Measurements from ENCODE around the gene ARHGAP26. TPM values are rescaled to one million over a fixed set of nuclear protein-coding genes. Genes with fewer than 3 reads are reported as not detected.
A peak's percentile ranks its signal among the peaks of the same experiment; 100 is the strongest.

ARHGAP26 gene
- total RNA-seq, 2 donors from 2014 or later, result 24.0 to 24.3 TPM

DNA sequence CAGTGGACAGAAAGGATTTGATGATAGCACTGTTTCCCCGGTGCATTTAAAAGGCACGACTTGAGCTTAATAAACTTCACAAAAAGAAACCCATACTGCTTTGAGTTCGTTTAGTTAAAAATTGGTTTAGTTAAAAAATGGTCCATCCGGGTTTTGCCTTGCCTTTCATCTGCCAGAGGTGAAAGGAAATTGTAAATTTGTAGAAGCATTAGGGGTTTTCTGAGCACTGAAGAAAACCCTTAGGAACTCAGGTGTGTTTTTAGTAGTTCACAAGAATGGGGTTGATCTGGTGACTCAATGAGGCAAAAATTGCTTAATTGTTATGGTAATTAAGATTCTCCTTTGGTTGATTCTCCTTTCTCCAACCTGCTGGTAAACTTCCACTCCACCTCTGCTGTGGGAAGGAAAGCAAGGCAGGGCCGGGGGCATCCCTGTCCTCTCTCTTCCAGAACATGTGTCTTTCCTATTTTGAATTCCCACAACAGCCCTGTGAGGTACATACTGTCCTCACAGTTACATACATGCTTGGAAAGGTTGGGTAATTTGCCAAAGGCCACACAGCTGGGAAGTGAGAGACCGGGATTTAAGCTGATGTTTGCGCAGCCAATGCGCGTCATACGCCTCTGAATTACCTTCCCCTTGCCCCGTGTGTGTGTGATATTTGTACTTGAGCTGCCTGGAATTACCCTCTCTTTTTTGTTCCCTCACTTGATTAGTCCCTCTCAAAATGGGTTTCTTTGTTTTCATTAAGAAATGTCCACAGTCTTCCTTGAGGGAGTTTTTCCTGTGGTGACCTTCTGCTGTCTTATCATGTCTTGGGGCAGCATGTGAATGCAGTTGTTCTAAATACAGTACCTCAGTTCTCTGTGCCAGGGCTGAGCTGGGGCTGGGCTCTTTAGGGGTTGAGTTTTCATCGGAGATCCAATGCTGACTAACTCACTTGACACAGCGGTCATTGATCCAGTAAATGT, 94.4 kb downstream of the ARHGAP26 start:
- Mint-ChIP-seq H3K36me3 (ENCODE audit: insufficient read depth in 2 of 2) (no peaks in the 10 kb centered on the region), H3K9me3 (no peaks in the 10 kb centered on the region), H3K27me3 (ENCODE audit: low read depth) (no peaks in the 10 kb centered on the region), H3K4me3 (peak overlapping the region; percentile 30 to 41), H3K4me1 (ENCODE audit: low read depth) (peaks cover 53% of the 10 kb centered on the region), H3K27ac (peak overlapping the region; percentile 39)
- ATAC-seq (replicated peaks in 1 of 2) (no peak), DNase-seq (no peak)

DNA sequence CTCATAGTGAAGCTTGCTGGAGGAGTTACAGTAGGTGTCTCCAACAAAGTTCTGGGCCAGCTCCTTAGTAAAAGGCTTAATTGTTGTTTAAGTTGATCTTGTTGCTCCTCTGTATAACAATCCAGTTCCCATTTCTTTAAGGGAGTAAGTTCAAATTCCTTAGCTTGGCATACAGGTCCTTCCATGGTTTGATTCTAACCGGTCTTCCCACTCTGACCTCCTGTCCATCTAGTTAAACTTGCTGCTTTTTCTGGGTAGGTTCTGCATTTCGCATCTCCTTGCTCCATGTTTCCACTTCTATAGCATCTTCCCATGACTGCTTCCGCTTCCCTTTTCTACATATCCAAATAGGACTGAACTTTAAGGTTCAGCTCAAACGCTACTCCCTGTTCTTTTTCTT, 95.5 kb downstream of the ARHGAP26 start:
- Mint-ChIP-seq H3K36me3 (ENCODE audit: insufficient read depth in 2 of 2) (no peaks in the 10 kb centered on the region), H3K4me3 (no peak overlapping the region), H3K4me1 (ENCODE audit: low read depth) (peaks cover 56% of the 10 kb centered on the region), H3K9me3 (no peaks in the 10 kb centered on the region), H3K27ac (no peak overlapping the region), H3K27me3 (ENCODE audit: low read depth) (no peaks in the 10 kb centered on the region)
- ATAC-seq (replicated peaks in 1 of 2) (no peak), DNase-seq (no peak)

DNA sequence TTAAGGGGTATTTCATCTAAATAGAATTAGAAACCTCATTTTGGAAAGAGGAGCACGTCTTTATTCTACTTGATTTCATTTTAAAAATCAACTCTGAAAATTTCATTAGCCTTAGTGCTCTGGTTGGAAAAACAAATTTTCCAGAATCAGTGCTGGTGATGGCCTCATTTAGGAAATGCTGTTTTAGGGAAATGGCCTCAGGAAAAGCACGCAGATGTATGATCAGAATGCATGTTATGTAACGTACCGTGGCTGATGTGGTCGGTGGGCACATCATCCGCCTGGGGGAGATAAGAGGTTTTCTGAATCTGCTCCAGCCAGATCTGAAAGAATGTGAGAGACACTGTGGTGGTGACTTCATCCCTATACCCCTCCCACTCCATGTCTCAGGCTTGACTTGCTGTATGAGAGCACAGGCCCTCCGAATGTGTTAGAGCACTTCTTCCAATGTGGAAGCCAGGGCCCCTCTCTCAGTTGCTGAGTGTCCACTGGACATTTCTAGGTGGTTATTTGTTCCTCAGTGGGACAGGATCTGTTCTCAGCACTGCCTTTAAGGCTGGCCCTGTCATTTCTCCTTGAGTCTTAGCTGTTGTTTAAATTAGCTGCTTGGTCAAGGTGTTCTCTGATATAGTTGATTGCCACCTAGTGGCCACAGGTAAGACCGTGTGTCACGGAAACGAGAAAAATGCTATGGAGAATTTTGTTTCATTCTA, 96.5 kb downstream of the ARHGAP26 start:
- no peaks in the 10 kb centered on the region for H3K36me3 Mint-ChIP-seq (ENCODE audit: insufficient read depth in 2 of 2)
- no peaks in the 10 kb centered on the region for H3K9me3 Mint-ChIP-seq
- H3K27ac Mint-ChIP-seq, result no peak overlapping the region
- H3K27me3 Mint-ChIP-seq (ENCODE audit: low read depth), result no peaks in the 10 kb centered on the region
- H3K4me1 Mint-ChIP-seq (ENCODE audit: low read depth), result peaks cover 57% of the 10 kb centered on the region
- no peak overlapping the region for H3K4me3 Mint-ChIP-seq
- peak; percentile 43 to 57 for DNase-seq
- ATAC-seq (replicated peaks in 1 of 2), result peak; percentile 91 to 97

DNA sequence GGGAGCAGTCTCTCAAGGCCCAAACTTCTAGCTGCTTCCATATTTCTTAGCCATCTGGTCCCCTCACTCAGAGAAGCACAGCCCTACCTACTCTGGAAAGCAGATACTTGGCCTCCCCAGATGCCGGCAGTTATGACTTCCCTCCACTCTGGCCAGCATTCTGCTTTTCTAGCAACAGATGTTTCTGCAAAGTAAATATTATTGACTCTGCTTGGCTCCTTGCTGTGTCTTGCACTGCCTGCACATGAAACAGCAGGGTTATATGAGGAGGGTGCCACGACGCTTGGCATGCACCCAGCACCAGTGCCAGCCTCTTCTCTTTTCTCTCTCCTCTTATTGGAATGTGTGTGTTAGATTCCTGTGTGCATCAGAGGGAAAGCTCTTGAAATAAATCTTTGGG, 99.7 kb downstream of the ARHGAP26 start:
- Mint-ChIP-seq H3K36me3 (ENCODE audit: insufficient read depth in 2 of 2) (no peaks in the 10 kb centered on the region), H3K27ac (no peak overlapping the region), H3K27me3 (ENCODE audit: low read depth) (no peaks in the 10 kb centered on the region), H3K9me3 (no peaks in the 10 kb centered on the region), H3K4me1 (ENCODE audit: low read depth) (peaks cover 44% of the 10 kb centered on the region), H3K4me3 (no peak overlapping the region)
- no peak for DNase-seq
- no peak for ATAC-seq (replicated peaks in 1 of 2)

DNA sequence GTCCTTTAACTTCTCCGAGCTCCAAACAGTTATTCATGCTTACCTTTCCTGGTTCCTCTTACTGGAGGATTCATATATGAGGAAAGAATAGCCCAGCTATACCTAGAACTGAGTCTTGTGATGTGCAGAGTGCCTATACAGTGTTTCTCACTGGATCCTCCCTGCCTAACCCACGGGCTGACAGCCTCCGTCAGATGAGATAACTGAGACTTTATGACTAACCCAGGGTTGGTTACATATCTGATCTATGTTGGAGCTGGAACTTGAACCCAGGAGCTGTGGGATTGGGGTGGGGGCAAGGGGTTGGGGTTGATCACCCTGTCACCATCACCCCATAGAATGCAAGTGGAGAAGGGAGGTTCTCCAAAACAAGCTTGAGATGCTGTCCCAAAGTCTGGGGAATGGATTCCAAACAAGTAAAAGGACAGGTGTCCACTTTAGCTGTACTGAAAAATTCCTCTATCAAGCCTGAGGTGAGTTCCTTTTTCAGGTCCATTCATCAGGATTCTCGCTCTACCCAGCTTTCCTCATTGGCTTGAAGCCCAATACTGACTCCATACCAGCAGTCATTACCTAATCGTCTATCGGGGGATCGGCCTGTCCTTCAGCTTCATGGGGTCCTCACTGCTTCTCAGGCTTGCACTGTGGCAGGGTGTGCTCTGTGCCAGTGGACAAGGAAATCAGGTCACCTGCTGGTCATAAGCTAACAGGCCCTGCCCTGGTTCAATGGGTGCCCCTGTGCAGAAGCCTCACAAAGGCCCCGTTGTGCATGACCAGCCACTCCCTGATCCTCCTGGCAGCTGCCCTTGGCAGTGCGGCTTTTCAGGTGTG, 100.6 kb downstream of the ARHGAP26 start:
- DNase-seq (no peak), ATAC-seq (replicated peaks in 1 of 2) (no peak)
- H3K36me3 Mint-ChIP-seq (ENCODE audit: insufficient read depth in 2 of 2), result no peaks in the 10 kb centered on the region
- H3K4me3 Mint-ChIP-seq, result no peak overlapping the region
- H3K9me3 Mint-ChIP-seq, result no peaks in the 10 kb centered on the region
- H3K27ac Mint-ChIP-seq, result no peak overlapping the region
- peaks cover 36% of the 10 kb centered on the region for H3K4me1 Mint-ChIP-seq (ENCODE audit: low read depth)
- no peaks in the 10 kb centered on the region for H3K27me3 Mint-ChIP-seq (ENCODE audit: low read depth)

DNA sequence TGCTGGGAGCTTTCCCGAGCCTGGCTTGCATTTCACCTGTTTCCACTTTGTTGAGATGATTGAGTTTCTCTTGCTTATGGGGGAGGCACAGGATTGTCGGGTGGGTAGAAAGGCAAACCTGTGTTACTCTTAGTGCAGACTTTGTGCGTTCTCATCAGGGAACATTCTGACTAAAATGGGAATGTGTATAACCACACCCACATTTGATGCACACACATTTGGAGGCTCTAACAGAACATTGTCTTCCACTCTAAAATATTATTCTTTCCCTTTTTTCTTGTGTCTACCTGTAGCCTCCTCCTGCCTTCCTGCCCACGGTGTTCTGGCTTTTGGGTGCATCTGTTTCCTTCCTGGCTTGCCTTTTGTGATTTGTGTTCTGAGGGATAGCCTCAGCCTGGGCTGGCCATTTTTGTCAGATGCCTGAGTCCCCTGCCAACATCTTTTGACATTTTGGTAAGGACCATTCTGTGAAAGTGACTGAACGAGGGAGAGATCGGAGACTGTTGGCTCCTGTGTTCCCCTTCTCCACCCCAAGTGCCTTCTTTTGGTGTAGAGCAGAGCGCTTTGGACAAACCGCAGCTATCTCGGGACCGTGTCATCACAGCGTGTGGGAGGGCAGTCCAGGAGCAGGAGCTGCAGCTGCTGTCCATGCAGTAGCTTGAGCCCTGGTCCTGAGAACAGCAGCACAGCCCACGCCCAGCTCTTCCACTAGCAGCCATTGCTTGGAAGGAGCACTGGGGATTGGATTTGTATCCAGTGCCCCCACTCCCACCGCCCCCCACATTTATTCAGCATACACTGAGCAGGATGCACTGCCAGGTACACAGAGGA, 101.4 kb downstream of the ARHGAP26 start:
- Mint-ChIP-seq H3K27me3 (ENCODE audit: low read depth) (no peaks in the 10 kb centered on the region), H3K9me3 (no peaks in the 10 kb centered on the region), H3K4me3 (no peak overlapping the region), H3K4me1 (ENCODE audit: low read depth) (peaks cover 28% of the 10 kb centered on the region), H3K36me3 (ENCODE audit: insufficient read depth in 2 of 2) (no peaks in the 10 kb centered on the region), H3K27ac (no peak overlapping the region)
- ATAC-seq (replicated peaks in 1 of 2), result no peak
- no peak for DNase-seq

DNA sequence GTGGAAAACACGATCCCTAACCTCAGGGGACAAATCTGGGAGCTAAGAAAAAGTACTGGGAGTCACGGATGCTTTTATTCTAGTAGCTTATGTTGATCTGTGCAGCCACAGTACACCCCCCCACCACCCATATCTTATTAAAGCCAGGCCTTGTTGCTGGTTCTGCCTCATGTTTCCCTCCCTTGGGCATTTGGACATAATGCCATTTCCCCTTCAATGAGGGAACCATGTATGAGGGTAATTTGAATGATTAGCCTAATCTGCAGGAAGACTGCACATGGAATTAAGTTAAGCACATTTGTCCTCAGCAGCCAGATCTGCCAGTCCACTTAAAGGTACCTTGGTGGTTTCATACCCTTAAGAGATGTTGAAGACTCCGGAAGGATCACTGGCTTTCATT, 102.0 kb downstream of the ARHGAP26 start:
- Mint-ChIP-seq H3K9me3 (no peaks in the 10 kb centered on the region), H3K4me1 (ENCODE audit: low read depth) (peaks cover 22% of the 10 kb centered on the region), H3K4me3 (no peak overlapping the region), H3K27me3 (ENCODE audit: low read depth) (no peaks in the 10 kb centered on the region), H3K27ac (no peak overlapping the region), H3K36me3 (ENCODE audit: insufficient read depth in 2 of 2) (no peaks in the 10 kb centered on the region)
- DNase-seq (no peak), ATAC-seq (replicated peaks in 1 of 2) (no peak)

DNA sequence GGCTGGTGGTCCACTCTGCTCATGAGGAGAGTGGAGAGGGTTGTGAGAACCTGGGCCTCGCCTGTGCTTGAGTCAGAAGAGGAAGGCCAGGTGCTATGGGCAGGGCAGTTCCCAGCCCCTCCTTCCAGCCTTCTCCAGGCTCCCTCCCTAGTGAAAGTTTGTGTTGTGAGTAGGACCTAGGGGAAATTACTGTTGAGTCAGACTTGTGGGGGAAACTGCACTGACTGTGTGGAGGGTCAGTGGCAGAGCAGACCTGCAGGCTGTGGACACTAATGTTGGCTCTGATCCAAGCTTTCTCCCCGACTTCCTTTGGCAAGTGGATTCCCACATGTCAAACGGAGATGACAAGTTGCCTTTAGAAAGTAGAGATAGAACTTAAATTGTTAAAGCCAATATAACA, 102.6 kb downstream of the ARHGAP26 start:
- Mint-ChIP-seq H3K27ac (no peak overlapping the region), H3K9me3 (no peaks in the 10 kb centered on the region), H3K4me1 (ENCODE audit: low read depth) (peaks cover 20% of the 10 kb centered on the region), H3K4me3 (no peak overlapping the region), H3K36me3 (ENCODE audit: insufficient read depth in 2 of 2) (no peaks in the 10 kb centered on the region), H3K27me3 (ENCODE audit: low read depth) (no peaks in the 10 kb centered on the region)
- DNase-seq, result no peak
- no peak for ATAC-seq (replicated peaks in 1 of 2)

DNA sequence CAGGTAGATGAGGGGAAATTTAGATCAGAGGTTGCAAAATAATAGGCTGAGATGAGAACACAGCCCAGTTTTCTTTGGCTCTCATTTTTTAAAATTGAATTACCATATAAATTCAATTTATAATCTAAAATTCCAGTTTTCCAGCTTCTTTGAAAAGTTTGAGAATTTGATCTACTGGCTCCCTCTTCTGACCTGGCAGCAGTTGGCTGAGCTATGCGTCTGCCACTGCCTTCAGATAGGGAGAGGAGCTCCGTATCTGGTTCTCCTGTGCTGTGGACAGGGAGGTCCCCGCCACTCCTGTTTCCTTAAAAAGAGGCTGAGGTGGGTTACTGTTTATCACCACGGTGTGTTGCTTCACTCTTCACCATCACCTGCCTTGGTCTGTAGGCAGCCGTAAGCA, 103.7 kb downstream of the ARHGAP26 start:
- no peak for ATAC-seq (replicated peaks in 1 of 2)
- DNase-seq, result no peak
- Mint-ChIP-seq H3K9me3 (no peaks in the 10 kb centered on the region), H3K27me3 (ENCODE audit: low read depth) (no peaks in the 10 kb centered on the region), H3K36me3 (ENCODE audit: insufficient read depth in 2 of 2) (no peaks in the 10 kb centered on the region), H3K4me1 (ENCODE audit: low read depth) (peaks cover 11% of the 10 kb centered on the region), H3K4me3 (no peak overlapping the region), H3K27ac (no peak overlapping the region)

DNA sequence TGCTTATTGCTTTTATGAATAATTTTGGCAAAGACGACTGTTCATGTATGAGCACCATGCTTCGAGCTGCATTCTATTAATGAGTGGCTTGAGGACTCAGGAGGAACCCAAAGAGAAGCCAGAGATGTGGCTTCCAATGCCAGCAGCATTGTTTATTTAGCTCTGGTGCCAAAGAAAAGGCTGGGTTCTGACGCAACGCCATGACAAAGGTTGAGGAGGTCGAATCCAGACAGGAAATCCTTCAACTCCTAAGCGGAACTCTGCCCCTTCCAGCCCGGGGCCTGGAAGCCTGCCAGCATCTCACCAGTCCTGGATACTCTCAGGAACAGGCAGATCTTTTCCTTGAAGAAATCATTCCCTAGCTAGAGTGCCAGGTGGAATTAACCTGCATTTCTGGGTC, 104.4 kb downstream of the ARHGAP26 start:
- Mint-ChIP-seq H3K27ac (no peak overlapping the region), H3K9me3 (no peaks in the 10 kb centered on the region), H3K27me3 (ENCODE audit: low read depth) (no peaks in the 10 kb centered on the region), H3K36me3 (ENCODE audit: insufficient read depth in 2 of 2) (no peaks in the 10 kb centered on the region), H3K4me1 (ENCODE audit: low read depth) (peaks cover 11% of the 10 kb centered on the region), H3K4me3 (no peak overlapping the region)
- DNase-seq (no peak), ATAC-seq (replicated peaks in 1 of 2) (no peak)

DNA sequence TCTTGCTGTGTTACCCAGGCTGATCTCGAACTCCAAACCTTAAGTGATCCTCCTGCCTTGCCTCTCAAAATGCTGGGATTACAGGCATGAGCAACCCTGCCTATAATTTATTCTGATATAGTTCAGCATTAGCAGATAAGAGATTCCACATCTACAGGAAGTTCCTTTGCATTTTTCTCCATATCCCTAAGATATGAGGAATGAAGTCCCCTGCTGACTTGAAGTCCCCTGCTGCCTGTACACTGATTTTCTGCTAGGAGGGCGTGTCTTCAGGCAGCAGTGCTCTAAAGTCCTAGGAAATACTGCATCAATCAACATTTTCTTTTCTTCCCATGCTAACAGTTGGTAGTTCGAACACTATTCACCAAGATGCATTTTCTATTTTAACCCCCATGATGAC, 105.8 kb downstream of the ARHGAP26 start:
- ATAC-seq (replicated peaks in 1 of 2) (no peak), DNase-seq (no peak)
- Mint-ChIP-seq H3K27ac (no peak overlapping the region), H3K4me3 (no peak overlapping the region), H3K27me3 (ENCODE audit: low read depth) (no peaks in the 10 kb centered on the region), H3K4me1 (ENCODE audit: low read depth) (peaks cover 11% of the 10 kb centered on the region), H3K9me3 (no peaks in the 10 kb centered on the region), H3K36me3 (ENCODE audit: insufficient read depth in 2 of 2) (no peaks in the 10 kb centered on the region)

DNA sequence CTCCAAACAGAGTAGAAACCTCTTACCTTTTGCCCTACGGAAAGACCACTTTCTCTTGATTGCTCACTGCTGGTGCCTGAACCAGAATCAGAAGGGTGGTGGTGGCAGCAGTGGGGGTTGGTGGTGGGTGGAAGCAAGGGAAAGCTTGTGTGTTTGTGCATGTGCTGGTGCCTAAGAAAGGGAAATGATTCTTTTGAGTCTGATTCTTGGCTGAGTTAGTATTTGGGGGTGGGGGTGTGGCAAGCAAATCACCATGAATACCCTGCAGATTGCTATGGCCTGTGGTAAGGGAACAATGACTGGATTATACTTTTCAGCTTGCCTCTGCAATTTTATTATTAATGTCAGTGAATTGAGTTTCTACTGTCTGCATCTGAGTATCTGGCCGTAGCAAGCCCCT, 106.6 kb downstream of the ARHGAP26 start:
- Mint-ChIP-seq H3K4me1 (ENCODE audit: low read depth) (peaks cover 9% of the 10 kb centered on the region), H3K4me3 (no peak overlapping the region), H3K27me3 (ENCODE audit: low read depth) (no peaks in the 10 kb centered on the region), H3K9me3 (no peaks in the 10 kb centered on the region), H3K27ac (no peak overlapping the region), H3K36me3 (ENCODE audit: insufficient read depth in 2 of 2) (no peaks in the 10 kb centered on the region)
- ATAC-seq (replicated peaks in 1 of 2), result no peak
- DNase-seq, result no peak

Measured in activated T-cell treated with anti-CD3 and anti-CD28 coated beads, Interleukin-2, amount 50 U/mL, for 72 hours (primary cell).